ENCODE results near the gene PDE1A. TPM values are rescaled to one million over a fixed set of nuclear protein-coding genes. Genes with fewer than 3 reads are reported as not detected.

Gene PDE1A
- total RNA-seq, 1 donor from 2014 or later, result 1.9 TPM

DNA sequence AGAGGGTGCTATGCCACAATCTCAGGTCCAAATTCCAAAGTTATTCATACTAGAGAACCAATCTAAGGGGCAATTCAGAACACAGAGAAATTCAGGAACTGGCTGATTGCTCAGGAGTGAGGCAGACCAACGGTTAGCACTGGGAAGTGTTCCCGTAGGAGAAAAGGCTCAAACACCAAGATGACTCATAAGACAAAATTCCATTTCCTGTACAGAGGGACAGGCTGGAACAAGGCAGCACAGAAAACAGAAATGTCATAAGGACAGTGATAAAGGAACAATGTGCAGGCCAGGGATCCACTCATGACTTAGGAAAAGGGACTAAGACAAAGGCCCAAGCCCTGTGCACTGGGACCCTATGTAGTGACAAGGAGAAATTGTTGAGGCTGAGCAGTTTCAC lies 54.2 kb downstream of the PDE1A start:
- Mint-ChIP-seq H3K27me3 (ENCODE audit: low read depth) (no peaks in the 10 kb centered on the region), H3K4me3 (no peak overlapping the region), H3K9me3 (peaks cover 34% of the 10 kb centered on the region), H3K27ac (no peak overlapping the region), H3K36me3 (peaks cover 15% of the 10 kb centered on the region), H3K4me1 (peaks cover 12% of the 10 kb centered on the region)
- DNase-seq (ENCODE audit: low spot score in 2 of 2, unreplicated experiment in 2 of 2), result no peak
- TF ChIP-seq CTCF (IDR thresholded peaks at IDR 0.05; ENCODE audit: unreplicated experiment), result no peak

DNA sequence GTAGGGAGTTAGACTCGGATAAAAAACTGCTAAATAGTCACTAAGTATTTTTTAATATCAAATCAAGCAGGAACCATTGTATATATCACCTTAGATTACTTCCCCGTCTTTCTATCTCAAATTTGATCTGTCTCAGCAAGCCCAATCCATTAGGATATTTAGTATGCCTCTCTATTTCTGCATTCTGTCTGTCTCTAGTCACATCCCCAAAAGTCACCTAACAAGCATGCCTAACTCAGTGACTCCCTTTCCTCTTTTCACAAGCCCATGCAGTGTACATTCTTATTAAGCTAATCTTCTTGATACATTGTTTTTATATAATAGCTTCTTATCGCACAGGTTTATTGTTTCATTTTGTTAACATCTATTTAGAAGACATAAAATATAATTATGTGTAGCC lies 57.8 kb downstream of the PDE1A start:
- Mint-ChIP-seq H3K9me3 (peaks cover 5% of the 10 kb centered on the region), H3K27me3 (ENCODE audit: low read depth) (no peaks in the 10 kb centered on the region), H3K4me3 (no peak overlapping the region), H3K36me3 (no peaks in the 10 kb centered on the region), H3K4me1 (peaks cover 12% of the 10 kb centered on the region), H3K27ac (no peak overlapping the region)
- TF ChIP-seq CTCF (IDR thresholded peaks at IDR 0.05; ENCODE audit: unreplicated experiment), result no peak
- DNase-seq (ENCODE audit: low spot score in 2 of 2, unreplicated experiment in 2 of 2), result no peak

DNA sequence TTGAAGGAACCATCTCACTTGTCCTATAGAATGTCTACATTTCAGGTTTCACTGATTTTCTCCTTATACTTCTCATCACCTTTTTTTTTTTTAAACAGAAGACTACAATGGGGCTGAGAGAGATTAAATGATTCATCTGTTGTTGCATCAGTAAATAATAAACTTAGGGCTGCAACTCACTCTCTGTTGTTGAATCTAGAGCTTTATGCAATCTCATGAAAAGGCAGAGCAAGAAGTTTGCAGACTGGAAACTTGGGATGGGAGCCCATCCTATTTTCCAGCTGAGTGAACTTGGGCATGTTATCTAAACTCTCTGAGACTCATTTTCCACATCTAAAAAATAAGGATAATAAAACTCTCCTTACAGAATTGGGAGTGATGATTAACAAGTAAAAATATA lies 58.4 kb downstream of the PDE1A start:
- H3K4me3 Mint-ChIP-seq, result no peak overlapping the region
- peaks cover 12% of the 10 kb centered on the region for H3K4me1 Mint-ChIP-seq
- H3K27ac Mint-ChIP-seq, result no peak overlapping the region
- peaks cover 1% of the 10 kb centered on the region for H3K9me3 Mint-ChIP-seq
- no peaks in the 10 kb centered on the region for H3K36me3 Mint-ChIP-seq
- H3K27me3 Mint-ChIP-seq (ENCODE audit: low read depth), result no peaks in the 10 kb centered on the region
- TF ChIP-seq CTCF (IDR thresholded peaks at IDR 0.05; ENCODE audit: unreplicated experiment), result no peak
- no peak for DNase-seq (ENCODE audit: low spot score in 2 of 2, unreplicated experiment in 2 of 2)

DNA sequence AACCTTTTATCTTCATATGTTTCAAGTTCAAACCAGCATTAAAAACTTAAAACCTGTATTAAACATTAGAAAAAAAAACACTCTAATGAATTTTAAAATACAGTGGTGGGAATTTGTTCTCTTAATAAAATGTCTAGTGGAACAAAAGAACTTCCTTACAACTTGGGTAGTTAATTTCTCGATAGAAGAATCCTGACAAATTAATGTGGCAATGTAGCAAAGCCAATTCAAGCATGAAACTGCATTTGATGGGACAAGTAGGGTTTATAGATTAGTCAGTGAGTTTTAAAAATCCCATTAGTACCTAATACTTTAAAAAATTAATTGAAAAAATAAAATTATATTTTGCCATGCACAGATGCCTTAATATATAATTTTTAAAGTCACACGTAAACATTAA lies 59.4 kb downstream of the PDE1A start:
- Mint-ChIP-seq H3K27me3 (ENCODE audit: low read depth) (no peaks in the 10 kb centered on the region), H3K9me3 (no peaks in the 10 kb centered on the region), H3K4me3 (no peak overlapping the region), H3K36me3 (no peaks in the 10 kb centered on the region), H3K27ac (no peak overlapping the region), H3K4me1 (peaks cover 8% of the 10 kb centered on the region)
- DNase-seq (ENCODE audit: low spot score in 2 of 2, unreplicated experiment in 2 of 2), result no peak
- no peak for TF ChIP-seq CTCF (IDR thresholded peaks at IDR 0.05; ENCODE audit: unreplicated experiment)

DNA sequence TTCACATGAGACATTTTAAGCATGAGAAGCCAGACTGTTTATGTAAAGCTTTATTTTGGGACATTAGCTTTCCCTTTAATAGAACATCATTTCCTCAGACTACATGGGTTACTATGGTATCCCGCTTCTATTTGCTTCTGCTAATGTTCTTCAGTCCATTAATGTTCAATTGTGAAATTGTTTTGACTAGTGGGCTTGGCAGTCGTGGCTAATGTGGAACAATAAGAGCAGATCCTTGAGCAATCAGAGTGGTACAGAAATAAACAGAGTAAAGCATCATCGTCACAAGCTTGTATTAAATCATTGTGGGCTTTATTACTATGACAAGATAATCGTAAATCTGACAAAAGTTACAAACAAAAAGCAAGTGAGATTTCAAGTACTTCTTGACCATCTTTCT lies 60.2 kb downstream of the PDE1A start:
- Mint-ChIP-seq H3K4me3 (no peak overlapping the region), H3K27me3 (ENCODE audit: low read depth) (no peaks in the 10 kb centered on the region), H3K27ac (no peak overlapping the region), H3K36me3 (no peaks in the 10 kb centered on the region), H3K4me1 (peaks cover 8% of the 10 kb centered on the region), H3K9me3 (no peaks in the 10 kb centered on the region)
- DNase-seq (ENCODE audit: low spot score in 2 of 2, unreplicated experiment in 2 of 2), result no peak
- TF ChIP-seq CTCF (IDR thresholded peaks at IDR 0.05; ENCODE audit: unreplicated experiment), result no peak

DNA sequence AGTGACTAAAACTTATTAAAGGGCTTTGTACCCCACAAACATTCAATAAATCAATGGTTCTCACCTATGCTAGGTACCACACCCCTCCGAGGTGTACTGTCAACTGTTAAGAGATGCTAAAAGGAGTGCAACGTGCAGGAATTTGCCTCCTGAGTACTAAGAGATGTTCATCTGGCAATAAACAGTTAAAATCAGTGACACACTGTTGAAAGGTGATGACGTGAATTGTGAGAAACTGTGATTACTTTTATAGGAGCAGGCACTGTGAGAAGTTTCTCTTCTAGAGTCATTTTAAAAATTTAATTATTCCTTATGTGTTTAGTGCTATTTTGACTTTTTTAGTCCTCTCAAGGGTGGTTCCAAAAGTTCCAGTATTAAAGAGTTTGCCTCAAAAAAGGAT lies 61.0 kb downstream of the PDE1A start:
- Mint-ChIP-seq H3K9me3 (no peaks in the 10 kb centered on the region), H3K36me3 (no peaks in the 10 kb centered on the region), H3K4me1 (peaks cover 8% of the 10 kb centered on the region), H3K27ac (no peak overlapping the region), H3K27me3 (ENCODE audit: low read depth) (no peaks in the 10 kb centered on the region), H3K4me3 (no peak overlapping the region)
- DNase-seq (ENCODE audit: low spot score in 2 of 2, unreplicated experiment in 2 of 2), result no peak
- no peak for TF ChIP-seq CTCF (IDR thresholded peaks at IDR 0.05; ENCODE audit: unreplicated experiment)

All from mesothelial cell of epicardium (in vitro differentiated cells).